Activated CD4-positive, alpha-beta T cell treated with anti-CD3 and anti-CD28 coated beads, Interleukin-2, amount 10 ng/mL, durations not matched to agents 24 days and 14 days (primary cell): ENCODE data around the gene KIFC3. TPM values are rescaled to one million over a fixed set of nuclear protein-coding genes. Genes with fewer than 3 reads are reported as not detected.
"Not testable (repeated sequence)": the region's sequence is repeated elsewhere in the genome, so short reads cannot be mapped to it uniquely, and the experiment has no call there.

ENCODE experiments used
- DNase-seq: peaks from one replicate; pipeline ENCODE4 v3.0.0; 2022
- H3K27ac Mint-ChIP-seq: one replicate; pipeline ENCODE4 v1.8.0; 2022; ENCODE audit warnings: mild to moderate bottlenecking, mixed read lengths
- H3K27me3 Mint-ChIP-seq: one replicate; pipeline ENCODE4 v1.8.0; 2022; ENCODE audit warnings: mixed read lengths
- H3K36me3 Mint-ChIP-seq: one replicate; pipeline ENCODE4 v1.8.0; 2022; ENCODE audit warnings: low read depth, mild to moderate bottlenecking, mixed read lengths
- H3K4me1 Mint-ChIP-seq: one replicate; pipeline ENCODE4 v1.8.0; 2021; ENCODE audit warnings: mixed read lengths
- H3K4me3 Mint-ChIP-seq: one replicate; pipeline ENCODE4 v1.8.0; 2022; ENCODE audit warnings: mild to moderate bottlenecking, moderate library complexity, mixed read lengths
- H3K9me3 Mint-ChIP-seq: one replicate; pipeline ENCODE4 v1.8.0; 2021; ENCODE audit warnings: mixed read lengths
- intact Hi-C: fragments of 100-400 bp; cut with micrococcal nuclease; formaldehyde crosslinking; loops from one replicate; pipeline ENCODE4 v1.15.1; 2023
- total RNA-seq: library from RNA; stranded (reverse); gene quantifications from 2 replicates; pipeline ENCODE4 v1.2.3, GENCODE V29; 2022

Gene KIFC3
- total RNA-seq, 1 donor from 2014 or later, result 0.58 TPM

DNA sequence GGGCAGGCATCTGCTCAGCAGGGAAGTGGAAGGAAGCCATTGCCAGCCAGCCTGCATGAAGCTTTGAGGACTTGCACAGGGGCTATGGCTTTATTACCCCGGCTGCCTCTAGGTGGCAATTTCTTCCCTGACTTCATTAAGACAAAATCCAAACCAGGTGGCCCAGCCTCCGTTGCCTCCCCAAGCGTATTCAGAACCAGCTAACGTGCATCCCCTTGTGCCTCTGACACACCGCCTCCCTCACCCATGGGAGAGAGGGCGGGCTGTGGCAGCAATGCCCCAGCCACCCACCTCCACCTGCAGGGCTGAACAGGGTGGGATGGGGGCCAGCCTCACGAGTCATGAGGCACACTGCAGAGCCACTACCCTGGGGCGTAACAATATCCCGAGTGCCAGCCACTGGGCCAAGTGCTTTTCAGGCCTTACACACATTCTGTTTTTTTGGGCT is 6.8 kb downstream of the KIFC3 start:
- Mint-ChIP-seq H3K9me3 (no peaks in the 10 kb centered on the region), H3K27ac (no peak overlapping the region), H3K4me3 (no peak overlapping the region), H3K36me3 (no peaks in the 10 kb centered on the region), H3K27me3 (peaks cover 24% of the 10 kb centered on the region), H3K4me1 (peaks cover 18% of the 10 kb centered on the region)
- DNase-seq, result peak; percentile 79
- intact Hi-C loops, result no loop called here

GRCh38 chr16:57794849-57795430 is 7.4 kb downstream of the KIFC3 start:
- H3K36me3 Mint-ChIP-seq, result no peaks in the 10 kb centered on the region
- no peak overlapping the region for H3K27ac Mint-ChIP-seq
- peaks cover 20% of the 10 kb centered on the region for H3K27me3 Mint-ChIP-seq
- peaks cover 14% of the 10 kb centered on the region for H3K4me1 Mint-ChIP-seq
- no peak for DNase-seq
- H3K9me3 Mint-ChIP-seq, result no peaks in the 10 kb centered on the region
- intact Hi-C loops, result no loop called here
- H3K4me3 Mint-ChIP-seq, result no peak overlapping the region

DNA sequence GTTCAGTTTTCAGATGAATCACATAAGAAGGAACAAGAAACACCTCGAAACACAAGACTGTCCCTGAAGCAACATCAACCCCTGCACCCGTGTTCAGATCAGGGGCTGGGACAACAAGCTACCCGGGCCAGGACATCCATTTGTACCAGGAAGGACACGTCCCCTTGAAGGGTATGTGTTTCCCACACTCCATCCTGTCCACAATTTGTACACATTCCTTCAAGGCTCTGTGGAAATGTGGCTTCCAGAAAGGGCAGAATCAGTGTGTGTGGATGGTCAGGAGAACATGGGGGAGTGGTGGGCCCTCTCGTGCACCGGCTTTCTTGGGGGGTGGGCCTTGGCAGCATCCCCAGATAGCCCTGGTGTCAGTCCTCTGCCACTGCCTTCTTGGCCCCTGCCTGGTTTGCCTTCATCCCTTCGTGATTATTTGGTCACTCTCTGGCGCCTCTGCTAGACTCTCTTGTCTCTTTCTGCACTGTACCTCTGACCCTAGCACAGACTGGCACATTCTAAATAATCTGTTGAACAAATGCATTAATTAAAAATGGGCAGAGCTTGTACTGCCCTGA is 10.3 kb downstream of the KIFC3 start:
- H3K4me1 Mint-ChIP-seq, result peaks cover 1% of the 10 kb centered on the region
- peaks cover 5% of the 10 kb centered on the region for H3K27me3 Mint-ChIP-seq
- no peak overlapping the region for H3K27ac Mint-ChIP-seq
- no peak for DNase-seq
- H3K36me3 Mint-ChIP-seq, result no peaks in the 10 kb centered on the region
- intact Hi-C loops, result no loop called here
- no peak overlapping the region for H3K4me3 Mint-ChIP-seq
- no peaks in the 10 kb centered on the region for H3K9me3 Mint-ChIP-seq

- no peak overlapping the region for H3K27ac Mint-ChIP-seq
- no peaks in the 10 kb centered on the region for H3K36me3 Mint-ChIP-seq
- peaks cover 3% of the 10 kb centered on the region for H3K27me3 Mint-ChIP-seq
- H3K4me3 Mint-ChIP-seq, result no peak overlapping the region
- no peak for DNase-seq
- no peaks in the 10 kb centered on the region for H3K9me3 Mint-ChIP-seq
- intact Hi-C loops, result no loop called here
- H3K4me1 Mint-ChIP-seq, result peaks cover 1% of the 10 kb centered on the region
Observed at GRCh38 chr16:57791195-57791892, 10.9 kb downstream of the KIFC3 start.

GRCh38 chr16:57788951-57789350 is 13.3 kb downstream of the KIFC3 start:
- DNase-seq, result no peak
- Mint-ChIP-seq H3K36me3 (no peaks in the 10 kb centered on the region), H3K27me3 (peaks cover 3% of the 10 kb centered on the region), H3K4me3 (no peak overlapping the region), H3K27ac (no peak overlapping the region), H3K9me3 (no peaks in the 10 kb centered on the region), H3K4me1 (no peaks in the 10 kb centered on the region)
- intact Hi-C loops, result no loop called here

DNA sequence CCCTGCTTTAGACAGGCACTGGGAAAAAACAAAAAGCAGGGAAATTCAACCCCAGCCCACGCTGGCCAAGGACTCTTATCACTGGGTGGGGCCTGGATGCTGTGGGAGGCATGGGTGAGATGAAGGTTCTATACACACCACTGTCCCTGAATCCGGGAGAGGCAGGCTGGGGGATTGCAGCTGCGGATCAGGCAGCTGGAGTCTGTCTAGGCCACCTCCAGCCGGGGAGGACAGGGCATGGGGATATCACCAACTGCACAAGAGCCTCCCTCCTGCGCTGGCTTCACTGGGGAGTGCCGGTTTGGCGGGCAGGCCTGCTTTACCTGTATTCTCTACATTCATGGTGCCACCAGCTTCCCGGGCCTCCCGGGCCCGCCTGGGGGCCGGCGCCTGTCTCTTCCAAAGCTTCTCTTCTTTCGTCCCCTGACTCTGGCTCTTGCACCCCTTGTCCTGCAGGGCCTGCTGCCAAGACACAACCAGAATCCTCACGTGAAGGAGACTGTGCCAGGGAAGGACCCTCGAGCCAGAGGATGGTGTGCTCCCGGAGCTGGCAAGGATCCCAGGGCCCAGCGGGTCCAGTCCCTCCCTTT is 13.9 kb downstream of the KIFC3 start:
- Mint-ChIP-seq H3K27me3 (peaks cover 3% of the 10 kb centered on the region), H3K4me3 (no peak overlapping the region), H3K9me3 (no peaks in the 10 kb centered on the region), H3K27ac (no peak overlapping the region), H3K4me1 (no peaks in the 10 kb centered on the region), H3K36me3 (no peaks in the 10 kb centered on the region)
- intact Hi-C loops, result no loop called here
- no peak for DNase-seq

DNA sequence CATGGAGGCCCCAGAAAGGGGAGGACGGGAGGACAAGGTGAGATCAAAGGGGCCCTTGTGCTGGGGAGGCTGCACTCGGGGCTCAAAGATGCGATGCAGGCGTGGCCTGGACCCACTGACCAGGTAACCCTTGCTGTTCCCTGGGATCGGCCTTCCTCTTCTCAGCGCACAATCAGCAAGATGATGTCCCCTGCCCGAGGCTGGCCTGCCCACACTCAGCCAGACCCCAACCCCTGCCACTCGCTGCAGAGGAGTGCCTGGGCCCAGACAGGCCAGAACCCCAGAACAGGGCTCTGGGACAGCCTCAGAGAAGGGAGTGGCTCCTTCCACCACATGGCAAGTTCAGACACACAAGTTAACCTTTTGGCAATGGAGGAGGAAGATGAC is 14.8 kb downstream of the KIFC3 start:
- Mint-ChIP-seq H3K27me3 (peaks cover 3% of the 10 kb centered on the region), H3K4me3 (no peak overlapping the region), H3K9me3 (no peaks in the 10 kb centered on the region), H3K36me3 (no peaks in the 10 kb centered on the region), H3K27ac (no peak overlapping the region), H3K4me1 (no peaks in the 10 kb centered on the region)
- DNase-seq, result no peak
- intact Hi-C loops, result no loop called here

DNA sequence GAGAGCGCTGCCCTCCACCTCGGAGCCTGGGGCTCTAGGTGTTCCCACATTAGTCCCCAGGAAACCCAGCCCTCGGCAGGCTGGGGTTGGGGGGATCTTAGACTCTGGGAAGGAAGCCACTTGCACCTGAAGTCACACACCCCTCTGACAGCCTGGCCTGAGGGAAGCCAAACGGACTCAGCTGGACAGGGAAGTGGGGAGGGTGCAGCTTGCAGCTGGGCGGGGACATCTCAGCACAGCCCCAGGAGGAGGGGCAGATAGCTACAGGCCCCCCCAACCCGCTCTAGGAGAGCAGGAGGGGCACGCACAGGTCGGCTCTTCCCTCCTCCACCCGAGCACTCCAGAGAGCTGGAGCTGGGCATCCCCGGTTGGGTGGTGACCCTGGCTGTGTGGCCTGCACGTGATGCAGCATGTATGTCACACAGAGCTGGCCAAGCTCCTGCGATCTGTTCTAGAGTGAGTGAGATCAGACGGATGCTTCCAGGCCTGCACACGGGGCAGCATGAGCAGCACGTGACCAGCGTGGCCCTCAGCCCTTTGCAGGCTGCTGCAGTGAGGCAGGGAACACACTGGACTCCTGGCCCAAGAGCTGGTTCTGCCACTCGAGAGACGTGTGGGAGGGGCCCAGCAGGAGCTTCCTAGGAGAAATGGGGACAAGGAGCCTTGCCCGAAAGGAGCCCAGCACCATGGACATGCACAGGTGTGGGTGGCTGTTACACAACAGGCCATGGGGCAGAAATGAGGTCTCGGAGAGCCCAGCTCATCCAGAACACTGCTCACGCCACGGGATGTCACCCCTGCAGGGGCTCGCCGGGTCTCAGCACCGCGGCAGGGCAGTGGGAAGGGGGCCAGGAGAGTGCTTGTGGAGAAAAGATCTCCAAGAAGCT is 15.4 kb downstream of the KIFC3 start:
- no peaks in the 10 kb centered on the region for H3K9me3 Mint-ChIP-seq
- no peaks in the 10 kb centered on the region for H3K36me3 Mint-ChIP-seq
- no peak overlapping the region for H3K27ac Mint-ChIP-seq
- H3K4me1 Mint-ChIP-seq, result no peaks in the 10 kb centered on the region
- H3K27me3 Mint-ChIP-seq, result no peaks in the 10 kb centered on the region
- no peak for DNase-seq
- H3K4me3 Mint-ChIP-seq, result no peak overlapping the region
- intact Hi-C loops, result no loop called here

DNA sequence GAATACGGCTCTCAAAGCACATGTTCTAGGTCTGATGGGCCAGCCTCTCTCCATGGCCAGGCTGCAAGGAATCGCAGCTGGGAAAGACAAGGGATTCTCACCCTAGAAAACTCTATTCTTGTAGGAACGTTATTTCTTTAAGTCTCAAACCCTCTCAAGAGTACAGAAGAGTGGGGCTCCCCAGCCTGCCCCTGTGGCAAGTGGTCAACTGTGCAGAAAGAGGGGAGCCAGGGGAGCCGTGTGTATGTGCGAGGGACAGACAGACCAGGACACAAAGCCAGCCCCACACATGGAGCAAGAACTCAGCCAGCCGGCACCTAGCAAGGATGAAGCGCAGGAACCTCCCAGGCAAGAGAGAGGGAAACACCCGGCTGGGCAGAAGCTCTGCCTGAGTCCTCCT is 16.4 kb downstream of the KIFC3 start:
- H3K4me1 Mint-ChIP-seq, result no peaks in the 10 kb centered on the region
- no peak overlapping the region for H3K4me3 Mint-ChIP-seq
- H3K27me3 Mint-ChIP-seq, result no peaks in the 10 kb centered on the region
- no peaks in the 10 kb centered on the region for H3K9me3 Mint-ChIP-seq
- intact Hi-C loops, result no loop called here
- H3K36me3 Mint-ChIP-seq, result no peaks in the 10 kb centered on the region
- H3K27ac Mint-ChIP-seq, result no peak overlapping the region
- DNase-seq, result no peak

DNA sequence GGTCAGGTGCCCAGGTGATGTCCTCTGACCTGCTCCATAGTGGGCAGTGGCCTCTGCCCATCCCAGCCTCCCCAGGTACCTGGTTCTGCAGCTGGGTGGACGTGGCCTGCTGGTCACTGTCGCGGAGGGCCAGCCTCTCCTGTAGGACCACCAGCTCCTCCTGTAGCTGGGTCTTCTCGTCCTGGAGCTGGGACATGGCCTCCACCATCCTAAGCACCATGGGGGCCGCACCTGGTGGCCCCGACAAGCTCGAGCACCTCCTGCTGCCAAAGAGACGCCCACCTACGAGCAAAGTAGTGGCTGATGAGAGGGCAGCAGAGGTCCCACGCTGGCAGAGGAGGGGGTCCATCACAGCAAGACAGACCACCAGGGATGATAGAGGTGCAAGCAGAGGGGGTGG is 16.9 kb downstream of the KIFC3 start:
- no peak overlapping the region for H3K4me3 Mint-ChIP-seq
- H3K27ac Mint-ChIP-seq, result no peak overlapping the region
- no peak for DNase-seq
- no peaks in the 10 kb centered on the region for H3K9me3 Mint-ChIP-seq
- no peaks in the 10 kb centered on the region for H3K4me1 Mint-ChIP-seq
- H3K36me3 Mint-ChIP-seq, result no peaks in the 10 kb centered on the region
- H3K27me3 Mint-ChIP-seq, result no peaks in the 10 kb centered on the region
- intact Hi-C loops, result no loop called here

DNA sequence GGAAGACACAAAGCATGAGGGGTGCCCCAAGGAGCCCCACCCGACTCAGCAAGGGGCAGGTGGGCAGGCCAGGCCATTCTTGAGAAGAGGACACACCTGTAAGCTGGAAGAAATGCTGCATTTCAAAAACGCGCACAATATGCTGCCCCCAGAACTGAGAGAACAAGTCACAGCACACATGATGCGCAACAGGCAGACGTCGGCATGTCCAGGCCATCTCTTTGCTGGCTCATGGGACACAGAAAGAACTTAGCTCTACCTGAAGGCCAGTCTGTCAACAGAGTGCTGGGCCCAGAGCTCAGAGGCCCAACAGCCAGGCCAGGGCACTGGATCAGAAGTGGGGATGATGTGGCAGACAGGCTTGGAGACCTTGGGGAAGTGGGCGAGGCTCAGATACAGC is 18.0 kb downstream of the KIFC3 start:
- DNase-seq, result no peak
- no peaks in the 10 kb centered on the region for H3K36me3 Mint-ChIP-seq
- no peaks in the 10 kb centered on the region for H3K9me3 Mint-ChIP-seq
- no peaks in the 10 kb centered on the region for H3K27me3 Mint-ChIP-seq
- H3K4me1 Mint-ChIP-seq, result no peaks in the 10 kb centered on the region
- no peak overlapping the region for H3K27ac Mint-ChIP-seq
- intact Hi-C loops, result no loop called here
- no peak overlapping the region for H3K4me3 Mint-ChIP-seq

DNA sequence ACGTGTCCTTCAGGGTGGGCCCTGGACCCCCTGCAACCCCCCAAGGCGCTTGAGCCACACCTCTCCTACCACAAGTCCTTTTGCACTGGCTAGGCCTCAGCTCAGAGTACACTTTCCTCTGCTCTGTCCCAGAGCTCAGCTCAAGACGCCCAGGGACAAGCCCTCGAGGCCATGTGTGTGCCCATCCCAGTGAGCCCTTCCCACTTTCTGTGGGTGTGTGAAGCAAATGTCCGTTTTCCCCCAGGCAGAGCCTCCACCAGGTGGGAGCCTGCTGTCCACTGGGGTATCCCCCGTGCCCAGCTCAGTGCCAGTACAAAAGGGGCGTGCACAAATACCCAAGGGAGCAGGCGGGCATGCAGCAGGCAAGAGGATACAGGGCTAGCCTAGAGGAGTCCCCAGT is 18.4 kb downstream of the KIFC3 start:
- intact Hi-C loops, result no loop called here
- no peaks in the 10 kb centered on the region for H3K27me3 Mint-ChIP-seq
- no peaks in the 10 kb centered on the region for H3K9me3 Mint-ChIP-seq
- DNase-seq, result no peak
- H3K36me3 Mint-ChIP-seq, result no peaks in the 10 kb centered on the region
- H3K27ac Mint-ChIP-seq, result no peak overlapping the region
- H3K4me1 Mint-ChIP-seq, result no peaks in the 10 kb centered on the region
- no peak overlapping the region for H3K4me3 Mint-ChIP-seq

DNA sequence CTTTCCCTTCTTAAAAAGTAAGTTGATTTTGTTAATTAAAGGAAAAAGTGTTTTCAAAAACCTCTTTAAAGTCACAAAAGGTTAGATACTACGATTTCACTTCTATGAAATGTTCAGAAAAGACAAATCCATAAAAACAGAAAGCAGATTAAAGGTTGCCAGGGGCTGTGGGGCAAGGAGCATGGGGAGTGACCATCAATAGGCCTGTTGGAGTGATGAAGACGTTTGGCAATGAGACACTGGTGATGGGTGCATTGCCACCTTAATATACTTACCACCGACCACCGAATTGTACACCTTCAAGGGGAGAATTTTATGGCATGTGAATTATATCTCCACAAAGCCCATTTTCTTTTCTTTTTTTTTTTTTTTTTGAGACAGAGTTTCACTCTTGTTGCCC is 19.2 kb downstream of the KIFC3 start:
- Mint-ChIP-seq H3K4me3 (no peak overlapping the region), H3K9me3 (no peaks in the 10 kb centered on the region), H3K27me3 (no peaks in the 10 kb centered on the region), H3K27ac (no peak overlapping the region), H3K4me1 (no peaks in the 10 kb centered on the region), H3K36me3 (no peaks in the 10 kb centered on the region)
- intact Hi-C loops, result no loop called here
- no peak for DNase-seq

- not testable (repeated sequence) for H3K4me1 Mint-ChIP-seq, H3K27ac Mint-ChIP-seq
Observed at GRCh38 chr16:57782607-57783055, 19.7 kb downstream of the KIFC3 start.

More at GRCh38 chr16:57782607-57783055, 19.7 kb downstream of the KIFC3 start:
- intact Hi-C loops, H3K9me3 Mint-ChIP-seq, H3K36me3 Mint-ChIP-seq, H3K4me3 Mint-ChIP-seq, DNase-seq, H3K27me3 Mint-ChIP-seq: not testable (repeated sequence)
